HG03432 (cell line): ENCODE data around the gene KRTCAP3.
"Not testable (repeated sequence)": the region's sequence is repeated elsewhere in the genome, so short reads cannot be mapped to it uniquely, and the experiment has no call there.

Experiments
- ATAC-seq: cut with Tn5 transposase; IDR thresholded peaks from one replicate; pipeline ENCODE4 v1.9.1; 2021; ENCODE audit warnings: mild to moderate bottlenecking, moderate library complexity; ENCODE audit not compliant: unreplicated experiment

KRTCAP3 gene, protein sequence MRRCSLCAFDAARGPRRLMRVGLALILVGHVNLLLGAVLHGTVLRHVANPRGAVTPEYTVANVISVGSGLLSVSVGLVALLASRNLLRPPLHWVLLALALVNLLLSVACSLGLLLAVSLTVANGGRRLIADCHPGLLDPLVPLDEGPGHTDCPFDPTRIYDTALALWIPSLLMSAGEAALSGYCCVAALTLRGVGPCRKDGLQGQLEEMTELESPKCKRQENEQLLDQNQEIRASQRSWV

DNA sequence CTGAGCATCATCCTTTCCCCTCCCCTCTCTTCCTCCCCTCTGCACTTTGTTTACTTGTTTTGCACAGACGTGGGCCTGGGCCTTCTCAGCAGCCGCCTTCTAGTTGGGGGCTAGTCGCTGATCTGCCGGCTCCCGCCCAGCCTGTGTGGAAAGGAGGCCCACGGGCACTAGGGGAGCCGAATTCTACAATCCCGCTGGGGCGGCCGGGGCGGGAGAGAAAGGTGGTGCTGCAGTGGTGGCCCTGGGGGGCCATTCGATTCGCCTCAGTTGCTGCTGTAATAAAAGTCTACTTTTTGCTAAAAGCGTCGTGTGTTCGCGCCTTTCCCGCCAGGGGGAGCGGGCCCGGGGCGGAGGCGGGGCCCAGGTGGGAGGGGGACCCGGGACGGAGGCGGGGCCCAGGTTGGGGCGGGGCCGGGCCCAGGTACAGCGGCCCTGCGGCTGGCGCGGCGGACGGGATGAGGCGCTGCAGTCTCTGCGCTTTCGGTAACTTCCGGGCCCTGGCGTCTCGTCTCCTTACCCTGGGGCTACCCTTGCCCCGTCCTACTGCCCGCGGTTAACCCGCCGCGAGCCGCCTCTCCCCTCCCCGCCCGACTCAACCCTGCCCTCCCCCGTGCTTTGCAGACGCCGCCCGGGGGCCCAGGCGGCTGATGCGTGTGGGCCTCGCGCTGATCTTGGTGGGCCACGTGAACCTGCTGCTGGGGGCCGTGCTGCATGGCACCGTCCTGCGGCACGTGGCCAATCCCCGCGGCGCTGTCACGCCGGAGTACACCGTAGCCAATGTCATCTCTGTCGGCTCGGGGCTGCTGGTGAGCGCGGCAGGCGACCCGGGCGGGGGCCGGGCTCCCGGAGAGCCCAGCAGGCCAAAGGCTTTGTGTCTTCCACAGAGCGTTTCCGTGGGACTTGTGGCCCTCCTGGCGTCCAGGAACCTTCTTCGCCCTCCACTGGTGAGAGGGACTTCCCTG is at the start of gene KRTCAP3:
TSS of gene KRTCAP3 (plus strand) at position 424 of the 962 bp plus-strand sequence. CDS start at position 456, 32 bp downstream.
- no peak for ATAC-seq

DNA sequence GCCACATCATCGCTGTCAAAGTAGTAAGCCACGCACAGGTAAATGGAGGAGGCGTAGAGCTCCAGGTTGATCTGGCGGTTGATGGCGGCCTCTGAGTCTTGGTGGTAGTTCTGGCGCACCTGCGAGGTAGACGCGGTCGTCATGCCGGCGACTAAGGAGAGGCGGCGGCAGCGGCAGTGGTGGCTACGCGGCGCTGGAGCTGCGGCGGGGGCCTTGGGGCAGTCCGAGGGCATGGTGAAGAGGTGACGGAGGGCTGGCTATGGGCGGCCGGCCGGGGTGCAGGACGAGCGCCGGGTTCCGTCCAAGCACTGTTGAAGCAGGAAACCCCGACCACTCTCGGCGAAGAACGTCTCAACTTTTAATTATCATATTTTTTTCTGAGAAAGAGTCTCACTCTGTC is 49.0 kb upstream of the KRTCAP3 start:
- ATAC-seq, result no peak

DNA sequence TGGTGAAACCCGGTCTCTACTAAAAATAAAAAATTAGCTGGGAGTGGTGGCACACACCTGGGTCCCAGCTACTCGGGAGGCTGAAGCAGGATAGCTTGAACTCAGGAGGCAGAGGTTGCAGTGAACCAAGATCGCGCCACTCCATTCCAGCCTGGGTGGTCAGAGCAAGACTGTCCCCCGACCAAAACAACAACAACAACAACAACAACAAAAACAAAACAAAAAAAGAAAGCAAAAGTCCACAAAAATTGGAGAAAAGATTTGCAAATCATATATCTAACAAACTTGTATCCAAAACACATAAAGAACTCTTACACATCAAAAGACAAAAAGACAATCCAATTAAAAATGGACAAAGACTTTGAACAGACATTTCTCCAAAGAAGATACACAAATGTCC is 43.2 kb upstream of the KRTCAP3 start:
- no peak for ATAC-seq

DNA sequence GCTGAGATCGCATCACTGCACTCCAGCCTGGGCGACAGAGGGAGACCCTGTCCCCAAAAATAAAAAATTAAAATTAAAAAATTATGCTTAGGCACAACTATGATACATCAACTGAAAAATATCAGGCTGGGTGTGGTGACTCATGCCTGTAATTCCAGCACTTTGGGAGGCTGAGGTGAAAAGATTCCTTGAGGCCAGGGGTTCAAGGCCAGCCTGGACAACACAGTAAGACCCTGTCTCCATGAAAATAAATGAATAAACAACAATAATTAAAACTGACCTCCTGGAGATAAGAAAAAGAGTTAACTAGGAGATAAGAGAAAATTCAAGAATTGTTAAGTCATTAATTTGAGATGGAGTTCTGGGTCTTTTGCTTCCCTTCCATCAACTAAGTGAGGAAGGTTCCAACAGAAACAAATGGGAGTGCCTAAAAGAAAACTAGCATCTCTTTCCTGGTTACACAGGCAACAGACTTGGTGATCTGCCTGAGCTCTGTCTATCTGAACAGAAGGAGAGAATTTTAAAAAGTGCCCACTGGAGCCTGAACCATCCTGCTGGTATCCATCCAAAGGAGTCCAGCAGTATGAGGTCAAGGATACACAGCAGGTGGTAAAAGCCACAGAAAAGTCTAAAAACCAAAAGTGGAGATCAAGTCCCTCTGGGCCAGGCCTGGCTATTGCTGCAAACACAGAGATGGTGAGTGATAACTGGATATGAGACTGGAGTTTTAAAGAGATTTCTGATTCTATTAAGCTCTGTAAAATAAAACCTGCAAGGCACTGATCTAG is 41.6 kb upstream of the KRTCAP3 start:
- ATAC-seq, result no peak

DNA sequence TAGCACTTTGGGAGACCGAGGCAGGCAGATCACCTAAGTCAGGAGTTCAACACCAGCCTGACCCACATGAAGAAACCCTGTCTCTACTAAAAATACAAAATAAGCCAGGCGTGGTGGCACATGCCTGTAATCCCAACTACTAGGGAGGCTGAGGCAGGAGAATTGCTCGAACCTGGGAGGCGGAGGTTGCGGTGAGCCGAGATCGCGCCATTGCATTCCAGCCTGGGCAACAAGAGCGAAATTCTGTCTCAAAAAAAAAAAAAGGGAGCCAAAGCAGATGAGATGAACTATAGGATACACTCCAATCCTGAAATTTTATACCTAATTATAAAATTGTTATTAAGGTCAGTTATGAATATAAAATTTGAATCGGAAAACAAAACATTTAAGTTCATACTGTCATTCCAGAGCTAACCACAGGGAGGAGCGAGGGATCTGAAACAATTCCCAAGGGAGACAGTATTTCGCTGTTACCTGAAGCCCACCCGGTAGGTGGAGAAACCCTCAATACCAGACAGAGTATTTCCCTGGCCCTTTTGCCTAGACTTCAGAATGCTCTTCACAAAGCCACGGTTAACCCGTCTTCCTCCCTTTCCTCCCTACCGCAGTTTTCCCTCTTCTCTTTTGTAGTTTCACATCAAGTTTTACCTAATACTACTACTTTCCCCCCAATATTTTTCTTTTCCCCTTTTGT is 34.2 kb upstream of the KRTCAP3 start:
- no peak for ATAC-seq

DNA sequence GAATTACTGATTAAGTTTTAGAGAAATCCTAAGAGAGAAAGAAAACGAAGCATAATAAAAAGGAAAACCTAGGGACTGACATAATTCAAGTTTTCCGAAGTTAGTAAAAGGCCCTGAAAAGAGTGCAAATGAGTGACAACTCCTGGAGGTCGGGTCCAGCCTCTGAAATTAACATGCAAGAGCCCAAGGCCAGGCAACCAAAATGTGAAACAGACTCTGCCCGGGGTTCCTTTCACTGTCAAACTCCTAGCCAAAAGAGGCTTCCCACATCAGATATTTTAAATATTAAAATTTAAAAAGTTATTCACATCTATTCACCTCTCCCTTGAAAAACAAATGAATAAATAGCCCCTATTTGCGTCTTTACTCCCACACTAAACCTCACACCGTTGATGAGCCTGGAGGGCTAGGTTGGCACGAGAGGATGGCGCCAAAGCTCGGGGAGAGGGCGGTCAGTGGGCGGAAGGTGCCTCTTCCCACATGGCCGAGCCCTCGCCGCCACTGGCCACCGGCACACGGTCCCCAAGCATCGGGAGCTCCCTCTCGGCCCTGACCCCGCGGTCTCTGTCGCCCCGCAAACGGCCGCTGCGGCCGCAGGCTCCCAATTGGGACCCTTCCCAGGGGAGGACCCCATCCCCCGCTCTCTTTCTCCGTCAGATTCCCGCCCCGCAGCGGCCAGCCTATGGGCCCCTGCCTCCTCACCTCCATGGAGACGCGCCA is 33.4 kb upstream of the KRTCAP3 start:
- peak; percentile 33 for ATAC-seq

DNA sequence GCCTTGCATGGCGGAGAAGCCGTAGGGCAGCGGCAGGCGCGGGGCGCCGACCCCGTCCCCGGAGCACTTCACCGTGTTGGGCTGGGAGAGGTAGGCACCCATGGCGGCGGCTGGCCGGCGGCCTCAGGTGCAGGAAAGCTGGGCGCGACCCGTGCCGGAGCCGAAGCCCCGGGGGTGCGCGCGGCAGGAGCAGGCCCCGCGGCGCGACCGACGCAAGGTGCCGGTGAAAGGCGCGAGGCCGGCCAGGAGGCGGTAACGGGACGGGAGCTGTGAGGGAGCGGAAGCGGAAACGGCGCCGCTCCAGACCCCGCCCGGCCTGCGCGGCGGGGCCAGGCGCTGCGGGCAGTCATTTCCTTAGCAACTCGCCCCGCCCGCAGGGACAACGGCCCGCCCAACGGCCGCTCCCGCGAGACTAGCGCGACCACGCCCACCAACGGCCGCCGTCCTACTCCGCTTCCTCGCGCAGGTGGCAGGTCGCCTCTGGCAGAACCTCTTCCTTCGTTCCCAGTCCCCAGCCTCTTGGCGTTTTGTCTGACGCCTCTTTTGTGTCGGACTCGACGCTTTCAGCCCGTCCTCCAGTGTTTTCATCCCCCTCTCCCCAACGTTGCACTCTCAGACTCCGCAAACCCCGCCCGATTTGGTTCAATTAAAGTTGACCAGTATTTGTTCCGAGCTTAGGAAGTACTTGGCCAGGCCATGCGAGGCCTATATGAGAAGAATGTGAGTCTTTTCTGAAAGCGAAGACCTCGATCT is 32.7 kb upstream of the KRTCAP3 start, which contains the start of gene PPM1G:
TSS of gene PPM1G (minus strand) at position 271 of the 753 bp plus-strand sequence. CDS start at position 102, 169 bp downstream.
- peak; percentile 91 for ATAC-seq

DNA sequence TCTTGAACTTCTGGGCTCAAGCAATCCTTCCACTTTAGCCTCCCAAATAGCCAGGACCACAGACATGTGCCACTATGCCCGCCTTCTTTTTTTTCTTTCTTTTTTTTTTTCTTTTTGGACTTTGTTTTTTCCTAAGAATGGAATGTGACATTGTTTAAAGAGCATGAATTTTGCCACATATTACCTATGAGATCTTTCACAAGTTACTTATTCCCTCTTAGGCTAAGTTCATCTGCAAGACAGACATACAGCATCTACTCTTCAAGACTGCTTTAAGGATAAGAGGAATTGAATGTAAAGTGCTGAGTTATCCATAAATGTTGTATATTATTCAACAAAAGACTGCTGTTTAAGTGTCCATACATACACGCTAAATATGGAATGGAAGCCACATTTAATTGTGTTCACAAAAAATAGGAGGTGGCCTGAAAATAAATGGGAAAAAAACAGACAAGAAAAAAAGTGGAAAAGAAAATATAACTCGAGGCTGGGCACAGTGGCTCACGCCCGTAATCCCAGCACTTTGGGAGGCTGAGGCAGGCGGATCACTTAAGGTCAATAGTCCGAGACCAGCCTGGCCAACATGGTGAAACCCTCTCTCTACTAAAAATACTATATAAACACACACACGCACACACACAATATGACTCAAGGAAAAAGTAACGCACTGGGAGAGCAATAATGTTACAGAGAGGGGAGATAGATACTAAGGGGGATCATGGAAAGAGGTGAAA is 29.6 kb upstream of the KRTCAP3 start:
- no peak for ATAC-seq

DNA sequence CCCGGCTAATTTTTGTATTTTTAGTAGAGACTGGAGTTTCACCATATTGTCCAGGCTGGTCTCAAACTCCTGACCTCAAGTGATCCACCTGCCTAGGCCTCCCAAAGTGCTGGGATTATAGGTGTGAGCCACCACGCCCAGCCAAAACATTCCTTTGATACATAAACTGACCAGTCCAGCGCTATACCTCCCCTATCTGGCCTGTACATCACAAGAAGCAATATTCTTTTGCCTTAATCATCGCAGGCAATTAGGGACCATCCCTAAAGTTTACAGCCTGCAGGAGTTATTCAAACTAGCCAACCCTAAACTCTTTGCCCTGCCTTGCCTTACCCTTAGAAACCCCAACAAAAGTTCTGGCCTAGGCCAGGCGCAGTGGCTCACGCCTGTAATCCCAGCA is 26.0 kb upstream of the KRTCAP3 start:
- ATAC-seq, result no peak

DNA sequence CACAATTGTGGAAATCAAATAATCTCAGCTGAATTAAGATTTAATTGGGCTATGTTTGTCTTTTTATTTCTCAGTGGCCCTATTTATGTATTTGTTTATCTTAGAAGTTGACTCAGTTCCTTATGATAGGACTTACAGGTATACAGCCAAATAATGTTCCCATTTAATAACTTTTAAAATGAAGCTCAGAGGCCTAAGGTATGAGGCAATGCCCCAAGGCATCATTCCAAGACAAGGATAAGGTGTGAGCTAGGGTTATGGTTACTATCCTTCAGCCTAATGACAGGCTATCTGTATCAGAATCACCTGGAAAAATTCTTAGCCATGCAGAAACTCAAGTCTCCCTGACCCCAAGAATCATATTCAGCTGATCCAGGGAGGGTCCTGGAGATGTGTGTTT is 21.2 kb upstream of the KRTCAP3 start:
- no peak for ATAC-seq

DNA sequence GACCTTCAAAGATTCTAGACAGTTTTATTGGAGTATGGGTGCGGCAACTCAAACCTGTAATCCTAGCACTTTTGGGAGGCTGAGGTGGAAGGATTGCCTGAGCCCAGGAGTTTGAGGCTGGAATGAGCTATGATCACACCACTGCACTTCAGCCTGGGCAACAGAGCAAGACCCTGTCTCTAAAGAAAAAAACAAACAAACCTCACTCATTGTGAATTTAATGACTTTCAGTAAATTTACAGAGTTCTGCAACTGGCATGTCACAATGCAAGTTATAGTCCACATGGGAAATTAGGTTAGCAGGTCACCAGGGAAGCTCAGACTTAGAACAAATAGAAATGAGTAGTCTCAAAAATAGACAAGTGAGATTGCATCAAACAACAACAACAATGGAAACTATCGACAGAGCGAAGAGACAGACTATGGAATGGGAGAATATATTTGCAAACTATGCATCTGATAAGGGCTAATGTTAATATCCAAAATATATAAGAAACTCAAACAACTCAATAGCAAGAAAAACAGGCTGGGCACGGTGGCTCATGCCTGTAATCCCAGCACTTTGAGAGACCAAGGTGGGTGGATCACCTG is 20.4 kb upstream of the KRTCAP3 start:
- no peak for ATAC-seq

DNA sequence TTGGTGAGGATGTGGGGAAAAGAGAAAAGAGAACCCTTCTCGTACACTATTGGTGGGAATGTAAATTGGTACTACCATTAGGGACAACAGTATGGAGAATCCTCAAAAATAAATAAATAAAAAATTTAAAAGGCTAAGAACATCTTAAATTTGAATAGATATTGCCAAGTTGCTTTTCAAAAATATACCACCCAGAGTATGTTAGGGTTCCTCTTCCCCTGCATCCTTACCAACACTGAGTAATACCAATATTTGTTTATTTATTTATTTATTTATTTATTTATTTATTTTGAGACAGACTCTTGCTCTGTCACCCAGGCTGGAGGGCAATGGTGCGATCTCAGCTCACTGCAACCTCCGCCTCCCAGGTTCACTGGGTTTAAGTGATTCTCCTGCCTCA is 19.2 kb upstream of the KRTCAP3 start:
- ATAC-seq, result no peak

DNA sequence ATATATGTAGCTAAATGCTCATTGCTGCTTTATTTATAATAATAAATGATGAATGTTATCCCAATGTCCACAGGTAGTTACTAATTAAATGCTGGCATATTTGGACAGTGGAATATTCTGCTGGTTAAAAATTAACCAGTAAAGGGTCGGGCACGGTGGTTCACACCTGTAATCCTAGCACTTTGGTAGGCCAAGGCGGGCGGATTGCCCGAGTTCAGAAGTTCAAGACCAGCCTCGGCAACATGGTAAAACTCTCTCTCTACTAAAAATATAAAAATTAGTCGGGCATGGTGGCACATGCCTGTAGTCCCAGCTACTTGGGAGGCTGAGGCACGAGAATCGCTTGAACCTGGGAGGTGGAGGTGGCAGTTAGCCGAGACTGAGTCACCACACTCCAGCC is 17.1 kb upstream of the KRTCAP3 start:
- not testable (repeated sequence) for ATAC-seq

DNA sequence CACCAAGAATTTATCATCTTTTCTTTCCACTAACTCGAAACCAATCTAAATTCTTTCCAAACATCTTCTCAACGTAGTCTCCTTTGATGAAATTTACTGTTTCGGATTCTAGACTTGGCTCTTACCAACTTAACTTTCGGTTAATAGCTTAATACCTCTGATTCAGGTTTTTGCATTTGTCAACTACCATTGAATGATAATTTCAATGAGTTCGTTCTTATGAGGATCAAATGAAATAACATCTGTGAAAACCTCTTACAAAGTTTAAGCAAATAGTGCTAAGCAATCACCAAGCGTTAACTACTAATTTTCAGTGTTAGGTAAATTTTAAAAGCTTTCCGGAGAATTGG is 14.3 kb upstream of the KRTCAP3 start:
- no peak for ATAC-seq

DNA sequence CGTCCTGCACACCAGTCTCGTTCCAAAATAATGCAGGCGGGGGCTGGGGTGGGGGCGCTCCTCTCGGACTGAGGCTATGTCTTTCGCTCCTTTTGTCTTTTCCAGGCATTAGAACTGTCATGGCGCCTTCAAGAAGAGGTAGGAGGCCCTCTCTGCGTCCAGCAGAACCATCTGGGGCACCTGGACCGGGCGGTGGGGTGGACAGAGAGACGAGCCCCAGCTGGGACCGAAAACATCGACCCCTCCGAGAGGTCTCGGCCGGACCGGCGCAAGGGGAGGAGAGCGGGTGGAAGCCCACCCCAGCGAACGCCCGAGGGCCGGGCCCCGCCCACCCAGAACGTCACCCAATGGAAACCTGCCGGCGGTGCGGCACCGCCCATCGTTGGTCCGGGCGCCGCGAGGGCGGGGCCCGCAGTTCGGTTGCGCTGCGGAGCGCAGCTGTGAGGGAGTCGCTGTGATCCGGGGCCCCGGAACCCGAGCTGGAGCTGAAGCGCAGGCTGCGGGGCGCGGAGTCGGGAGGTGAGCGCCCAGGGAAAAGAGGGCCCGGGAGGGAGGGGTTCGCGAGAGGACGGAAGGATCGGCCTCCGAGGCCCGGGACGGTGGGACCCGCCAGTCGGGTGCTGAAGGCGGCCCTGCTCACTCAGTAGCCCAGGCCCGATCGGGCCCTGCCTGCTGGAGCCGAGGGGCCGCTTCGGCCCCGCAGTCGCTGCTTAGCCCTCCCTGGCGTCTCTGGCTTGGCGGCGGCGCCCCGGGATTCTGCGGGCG is 13.8 kb upstream of the KRTCAP3 start, which contains the start of gene NRBP1:
TSS of gene NRBP1 (plus strand) at position 419 of the 765 bp plus-strand sequence. CDS start 4,643 bp downstream, outside the sequence.
- ATAC-seq, result peak; percentile 90

DNA sequence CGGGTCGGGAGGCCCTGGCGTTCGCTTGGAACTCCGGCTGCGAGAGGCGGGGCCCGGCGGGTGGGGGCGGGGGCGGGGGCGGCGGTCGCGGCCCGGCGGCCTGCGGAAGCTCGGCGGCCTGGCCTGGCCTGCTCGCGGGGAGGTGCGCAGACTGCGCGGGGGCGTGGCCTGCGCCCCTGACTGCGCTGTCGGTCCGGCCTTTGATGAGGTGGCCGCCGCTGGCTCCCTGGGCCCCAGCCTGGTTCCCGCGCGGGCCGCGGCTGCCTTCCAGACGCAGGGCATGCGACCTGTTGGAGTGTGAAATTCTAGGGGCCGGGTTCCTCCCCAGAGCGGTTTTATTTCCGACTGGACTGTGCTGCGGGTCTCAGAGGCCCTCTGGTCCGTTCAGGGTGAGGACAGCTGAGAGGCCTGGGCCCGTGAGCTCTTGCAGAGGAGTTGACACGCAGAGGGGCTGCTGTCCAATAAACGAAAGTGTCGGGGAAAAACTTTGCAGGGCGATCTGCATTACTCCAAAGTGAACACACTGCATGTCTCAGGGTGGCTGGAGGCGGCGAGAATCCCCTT is 13.1 kb upstream of the KRTCAP3 start:
- peak; percentile 73 for ATAC-seq

DNA sequence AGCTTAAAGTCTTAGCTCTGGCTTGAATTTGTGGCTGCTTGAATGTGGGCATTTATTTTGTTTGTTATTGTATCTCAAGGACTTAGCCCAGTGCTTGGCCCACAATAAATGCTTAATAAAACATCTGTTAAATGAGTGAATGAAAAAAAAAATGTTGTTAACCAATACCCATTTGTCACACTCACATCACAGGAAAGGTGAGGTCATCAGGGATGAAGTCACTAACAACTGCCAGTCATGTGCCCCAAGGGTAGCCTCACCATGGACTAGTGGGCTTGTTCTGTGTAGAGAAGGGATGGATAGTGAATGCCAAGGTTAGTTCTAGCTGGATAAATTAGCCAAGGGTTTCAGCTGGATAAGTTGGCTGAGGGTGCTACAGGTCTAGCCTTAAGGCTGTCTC is 10.8 kb upstream of the KRTCAP3 start:
- ATAC-seq, result no peak
